CD4-positive, alpha-beta T cell treated with Interleukin-6 at 100 ng/mL for 8 hours (primary cell): ENCODE data around the gene PRL.

Experiments used
- DNase-seq: peaks from one replicate; pipeline ENCODE4 v3.0.0-alpha.2; 2020; ENCODE audit warnings: mixed read lengths, low spot score

The PRL gene

DNA sequence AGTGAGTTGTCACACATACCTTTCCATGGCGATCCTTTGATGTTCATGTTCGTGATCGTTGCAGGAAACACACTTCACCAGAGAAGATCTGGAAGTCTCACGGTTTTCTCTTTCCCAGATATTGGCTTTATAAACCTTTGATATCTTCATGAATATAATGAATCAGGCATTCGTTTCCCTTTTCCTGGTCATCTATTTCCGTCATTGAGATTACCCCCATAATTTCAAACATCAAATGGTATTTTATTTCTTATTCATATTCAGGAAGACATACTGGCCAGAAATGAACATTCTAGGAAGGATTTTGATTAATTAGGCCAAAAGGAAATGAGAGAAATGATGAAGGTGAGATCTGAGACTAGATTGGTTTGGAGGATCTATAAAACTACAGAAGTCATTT lies at the start of gene PRL:
PRL (minus strand) TSS at position 101 of the 400 bp plus-strand sequence; CDS start at position 47, 54 bp downstream.
- no peak for DNase-seq

DNA sequence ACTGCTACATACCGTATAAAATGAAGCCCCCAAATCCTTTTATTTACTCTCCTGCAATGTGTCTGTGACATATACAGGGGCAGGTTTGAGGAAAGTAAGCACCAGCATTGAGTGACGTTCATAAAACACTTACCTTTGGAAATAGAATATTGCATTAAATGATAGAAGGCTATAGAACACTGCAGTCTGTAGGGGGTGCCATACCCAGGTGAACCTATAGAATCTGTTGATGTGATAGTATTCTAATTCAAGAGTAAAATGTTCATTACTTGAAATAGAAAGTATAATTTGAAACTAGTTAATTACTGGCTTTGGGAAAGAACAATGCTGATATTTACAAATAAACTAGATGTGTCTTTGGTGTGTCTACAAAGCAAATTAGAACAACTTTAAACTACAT lies 47.0 kb upstream of the PRL start:
- DNase-seq, result no peak

DNA sequence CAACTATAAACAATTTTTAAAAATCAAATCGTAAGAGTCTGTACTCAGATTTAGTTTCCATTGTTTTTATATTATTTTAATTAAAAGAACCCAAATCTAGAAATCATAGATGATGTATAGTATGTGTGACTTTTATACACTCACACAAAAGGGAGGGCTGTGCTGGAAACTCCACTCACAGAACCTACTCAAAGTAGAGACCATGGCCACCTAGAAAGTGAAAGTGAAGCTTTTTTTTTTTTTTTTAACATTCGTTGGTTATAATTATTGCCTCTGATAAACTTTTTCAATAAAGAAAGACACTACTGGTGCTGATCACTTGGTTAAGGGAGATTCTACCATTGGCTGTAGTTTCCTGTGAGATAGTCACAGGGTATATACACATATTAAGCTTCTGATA lies 37.9 kb upstream of the PRL start:
- no peak for DNase-seq

DNA sequence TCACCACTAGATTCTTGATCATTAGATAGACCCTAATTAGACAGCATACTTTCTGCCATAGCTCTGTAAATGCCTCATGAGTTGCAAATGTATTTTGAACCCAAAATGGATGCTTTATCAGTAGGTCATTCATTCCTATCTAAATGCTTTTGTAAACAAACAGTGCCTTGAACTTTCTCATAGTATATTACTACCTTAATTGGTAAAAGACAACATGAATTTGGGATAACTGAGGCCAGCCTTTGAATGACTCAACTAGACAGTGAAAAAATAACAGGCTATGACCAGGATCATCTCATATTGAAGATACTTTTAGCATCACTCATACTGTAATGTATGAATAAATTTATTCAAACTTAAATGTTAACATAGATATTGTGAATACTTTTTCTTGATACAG lies 37.0 kb upstream of the PRL start:
- no peak for DNase-seq

DNA sequence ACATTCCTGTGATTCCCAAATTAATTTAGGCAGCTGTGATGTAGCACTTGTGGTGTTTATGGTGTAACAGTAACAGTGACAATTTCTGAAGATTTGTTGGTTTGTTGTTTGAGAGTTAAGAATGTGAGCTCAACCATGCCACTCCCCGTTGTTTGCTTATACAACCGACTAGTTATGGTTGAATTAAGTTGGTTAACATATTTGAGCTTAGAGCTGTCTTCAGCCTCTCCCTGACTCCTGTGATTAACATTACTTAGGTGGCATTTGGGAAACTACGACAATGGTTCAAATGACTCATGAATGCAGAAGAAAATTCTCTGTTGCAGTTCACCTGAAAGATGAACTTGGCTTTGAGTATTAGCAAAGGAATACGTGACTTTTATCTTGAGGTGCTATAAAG lies 35.9 kb upstream of the PRL start:
- no peak for DNase-seq

DNA sequence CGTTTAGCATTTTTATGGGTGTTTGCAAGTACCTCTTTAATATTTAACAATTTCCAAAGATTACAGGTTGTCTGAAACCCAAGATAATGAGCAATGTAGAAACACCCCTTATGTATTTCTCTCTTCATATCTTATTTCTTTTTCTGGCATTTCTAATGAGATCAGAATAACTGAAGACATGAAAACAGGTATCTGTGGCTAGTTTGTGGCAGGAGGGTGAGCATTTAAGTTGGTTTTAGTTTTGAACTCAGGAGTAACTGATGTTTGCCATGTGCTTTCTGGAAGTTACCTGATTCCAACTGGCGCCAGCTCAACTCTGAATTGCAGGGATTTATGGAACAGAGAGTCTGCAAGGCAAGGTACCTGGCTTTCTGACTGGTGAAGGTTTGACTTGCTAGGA lies 35.4 kb upstream of the PRL start:
- DNase-seq, result no peak

DNA sequence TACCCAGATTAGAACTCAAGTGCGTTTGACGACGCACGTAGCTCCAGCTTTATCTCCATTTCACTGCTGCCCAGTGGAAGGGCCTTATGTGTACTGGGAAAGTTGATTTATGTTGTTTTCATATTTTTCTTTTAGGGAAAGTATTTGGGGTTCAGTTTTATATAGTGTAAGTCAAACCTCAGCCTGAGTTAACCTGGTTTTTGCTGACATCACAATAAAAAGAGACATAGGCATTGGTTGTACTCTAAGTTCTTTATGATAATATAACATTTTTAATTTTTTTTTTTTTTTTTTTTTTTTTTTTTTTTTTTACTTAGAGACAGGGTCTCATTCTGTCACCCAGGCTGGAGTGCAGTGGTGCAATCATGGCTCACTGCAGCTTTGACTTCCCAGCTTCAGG lies 34.1 kb upstream of the PRL start:
- DNase-seq, result no peak

DNA sequence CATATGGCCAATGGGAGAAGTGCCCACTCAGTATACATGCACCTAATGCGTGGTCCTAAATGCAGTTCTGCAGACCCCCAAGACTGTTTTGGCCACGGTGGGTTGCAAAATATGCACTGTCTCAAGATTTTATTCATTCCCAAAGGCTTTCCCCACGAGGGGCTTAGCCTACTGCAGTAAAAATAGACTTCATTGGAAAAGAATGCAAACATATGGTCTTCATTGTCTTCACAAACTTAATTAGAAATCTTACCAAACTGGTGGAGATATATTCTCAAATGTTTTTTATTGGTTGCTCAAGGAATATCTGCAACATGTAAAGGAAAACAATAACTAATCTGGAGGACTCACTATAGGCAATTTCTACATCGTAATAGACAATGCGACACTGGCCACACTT lies 31.6 kb upstream of the PRL start:
- DNase-seq, result no peak

DNA sequence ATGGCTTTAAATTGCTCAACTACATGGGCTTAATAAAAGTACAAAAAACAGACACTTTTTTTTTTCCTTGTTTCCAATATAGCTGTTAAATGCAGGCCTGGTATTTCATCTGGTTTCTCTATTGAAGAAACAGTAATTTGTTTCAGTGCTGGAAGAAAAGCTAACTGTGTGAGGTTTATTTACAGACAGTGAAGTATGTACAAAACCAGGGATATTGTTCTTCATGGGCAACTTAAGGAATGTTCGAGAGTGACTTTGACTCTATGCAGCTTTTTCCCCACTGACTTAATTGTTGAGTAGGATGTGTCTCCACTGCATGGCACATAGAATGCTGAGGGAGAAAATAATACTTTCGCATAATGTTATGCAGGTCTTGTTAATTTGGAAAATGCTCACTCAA lies 31.0 kb upstream of the PRL start:
- no peak for DNase-seq

DNA sequence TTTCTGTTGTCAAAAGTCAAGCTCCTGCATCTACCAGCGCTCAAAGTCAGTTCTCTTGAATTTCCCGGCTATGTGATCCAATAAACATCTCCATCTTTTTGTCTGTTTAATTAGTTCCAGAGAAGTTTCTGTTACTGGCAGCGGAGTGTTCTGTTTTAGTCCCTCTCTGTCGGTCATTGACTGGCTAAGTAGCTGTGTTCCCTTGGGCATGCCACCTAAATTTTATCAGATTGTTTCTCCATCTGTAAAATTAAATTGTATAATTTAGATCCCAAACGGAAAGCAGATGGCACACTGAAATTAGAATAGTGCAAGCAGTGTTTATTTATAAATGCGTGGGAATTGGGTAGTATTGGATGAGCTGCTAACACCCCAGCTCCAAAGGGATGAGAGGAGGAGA lies 29.7 kb upstream of the PRL start:
- DNase-seq, result no peak

DNA sequence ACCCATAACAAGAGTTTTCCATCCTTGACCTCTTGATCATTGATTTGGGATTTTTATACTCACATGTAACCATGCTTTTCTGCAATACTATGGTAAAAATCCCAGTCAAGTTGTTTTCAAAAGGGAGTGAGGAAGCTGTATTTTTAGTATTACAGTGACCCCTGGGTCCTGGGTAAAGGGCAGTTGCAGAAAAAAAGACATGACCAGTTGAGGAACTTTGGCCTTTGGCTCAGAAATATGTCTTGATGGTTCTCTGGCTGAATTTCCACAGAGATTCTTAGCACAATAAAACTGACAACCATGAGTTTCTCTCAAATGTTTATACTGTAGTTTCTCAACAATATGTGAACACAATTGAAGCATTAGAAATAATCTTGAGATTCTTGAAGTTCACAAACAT lies 28.6 kb upstream of the PRL start:
- DNase-seq, result no peak

DNA sequence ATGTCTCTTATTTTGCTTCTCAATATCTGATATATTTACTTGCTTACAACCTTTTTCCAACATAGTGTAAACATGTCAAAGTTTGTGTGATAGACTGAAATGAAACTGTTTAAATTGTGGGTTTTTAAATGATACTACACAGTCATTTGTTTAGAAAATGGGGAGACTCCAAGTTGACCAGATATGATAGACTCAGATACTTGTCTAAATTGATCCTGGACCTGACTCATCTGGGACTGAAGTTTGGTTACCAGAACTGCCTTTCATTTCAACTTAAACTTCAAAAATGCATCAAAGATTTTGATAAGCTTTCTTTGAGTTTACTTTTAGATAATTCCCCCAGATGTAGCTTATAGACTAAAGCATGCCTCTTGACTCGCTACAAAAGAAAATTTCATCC lies 27.0 kb upstream of the PRL start:
- DNase-seq, result no peak

DNA sequence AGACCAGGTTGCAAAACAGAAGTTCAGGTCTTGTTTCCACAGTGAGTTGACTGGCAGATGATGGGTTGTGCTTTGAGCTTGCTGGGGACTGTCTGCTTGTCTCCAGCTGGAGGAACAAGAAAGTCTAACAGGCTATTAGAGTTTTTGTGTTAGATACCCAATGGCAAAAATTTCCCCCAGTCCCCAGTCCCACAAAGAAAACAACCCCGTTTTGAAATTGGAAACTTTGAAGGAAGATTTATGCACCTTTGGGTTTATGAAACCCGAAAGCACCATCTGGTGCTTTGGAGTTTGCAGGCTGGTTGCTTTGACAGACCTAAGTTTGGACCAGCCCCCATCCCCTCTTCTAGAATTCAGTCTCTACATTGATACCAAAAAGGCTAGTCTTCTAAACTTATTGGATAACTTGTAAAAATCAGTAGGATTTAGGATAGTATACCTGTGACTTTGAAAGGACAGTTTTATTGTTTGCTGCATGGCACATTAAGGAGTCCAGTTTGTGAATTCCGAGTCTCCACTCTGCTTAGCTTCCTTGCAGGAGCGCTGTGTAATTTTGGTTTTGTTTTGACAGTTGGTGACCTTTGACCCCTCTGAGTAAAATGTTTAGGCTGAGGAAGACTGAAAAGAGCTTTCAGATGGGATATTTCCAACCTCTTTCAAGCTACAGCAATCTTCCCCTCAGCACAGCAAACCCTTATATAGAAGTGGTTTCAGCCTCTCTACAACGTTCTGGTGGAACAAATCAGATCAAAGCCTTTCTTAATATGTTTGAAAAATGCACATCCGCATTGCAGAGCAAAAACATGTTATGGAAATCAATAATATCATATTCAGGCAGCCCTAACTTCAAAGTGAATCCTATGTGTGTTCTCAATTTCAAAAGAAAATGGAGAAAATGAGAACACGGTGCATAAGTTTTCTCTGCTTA lies 25.5 kb upstream of the PRL start:
- DNase-seq, result no peak

DNA sequence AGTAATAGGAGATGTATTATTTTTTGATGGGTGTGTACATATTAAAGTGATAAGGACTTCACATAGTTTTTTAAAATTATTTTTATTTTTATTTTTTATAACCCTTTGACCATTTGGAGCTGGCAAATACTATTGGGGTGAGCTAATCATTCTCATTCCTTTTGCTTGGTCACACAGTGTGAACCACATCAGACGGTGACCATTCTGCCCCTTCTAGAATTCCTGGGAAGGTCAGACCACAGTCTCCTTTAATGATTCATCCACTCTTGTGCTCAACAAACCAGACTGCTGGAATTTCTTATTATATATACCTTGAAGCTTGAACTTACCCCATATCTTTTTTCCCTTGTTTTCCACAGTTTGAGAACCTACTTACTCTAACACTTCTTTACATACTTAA lies 23.9 kb upstream of the PRL start:
- DNase-seq, result no peak

DNA sequence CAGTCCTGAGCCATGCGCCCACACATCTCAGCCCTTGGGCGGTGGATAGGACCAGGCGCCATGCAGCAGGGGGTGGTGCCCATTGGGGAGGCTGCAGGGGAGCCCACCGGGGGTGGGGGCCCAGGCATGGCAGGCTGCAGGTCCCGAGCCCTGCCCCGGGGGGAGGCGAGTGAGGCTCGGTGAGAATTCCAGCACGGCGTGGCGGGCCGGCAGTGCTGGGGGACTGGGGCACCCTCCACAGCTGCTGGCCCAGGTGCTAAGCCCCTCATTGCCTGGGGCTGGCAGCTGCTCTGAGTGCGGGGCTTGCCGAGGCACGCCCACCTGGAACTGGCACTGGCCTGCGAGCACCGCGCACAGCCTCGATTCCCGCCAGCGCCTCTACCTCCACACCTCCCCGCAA lies 21.6 kb upstream of the PRL start:
- no peak for DNase-seq

DNA sequence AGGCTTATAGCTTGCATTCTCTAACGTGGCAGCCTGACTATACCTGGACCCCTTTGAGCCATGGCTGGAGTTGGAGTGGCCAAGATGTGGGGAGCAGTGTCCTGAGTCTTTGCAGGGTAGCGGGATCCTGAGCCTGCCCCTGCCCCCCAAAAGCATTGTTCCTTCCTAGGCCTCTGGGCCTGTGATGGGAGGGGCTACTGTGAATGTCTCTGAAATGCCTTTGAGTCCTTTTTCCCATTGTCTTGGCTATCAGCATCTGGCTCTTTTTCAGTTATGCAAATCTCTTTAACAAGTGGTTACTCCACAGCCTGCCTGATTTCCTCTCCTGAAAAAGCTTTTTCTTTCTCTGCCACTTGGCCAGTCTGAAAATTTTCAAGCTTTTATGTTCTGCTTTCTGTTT lies 17.0 kb upstream of the PRL start:
- no peak for DNase-seq

DNA sequence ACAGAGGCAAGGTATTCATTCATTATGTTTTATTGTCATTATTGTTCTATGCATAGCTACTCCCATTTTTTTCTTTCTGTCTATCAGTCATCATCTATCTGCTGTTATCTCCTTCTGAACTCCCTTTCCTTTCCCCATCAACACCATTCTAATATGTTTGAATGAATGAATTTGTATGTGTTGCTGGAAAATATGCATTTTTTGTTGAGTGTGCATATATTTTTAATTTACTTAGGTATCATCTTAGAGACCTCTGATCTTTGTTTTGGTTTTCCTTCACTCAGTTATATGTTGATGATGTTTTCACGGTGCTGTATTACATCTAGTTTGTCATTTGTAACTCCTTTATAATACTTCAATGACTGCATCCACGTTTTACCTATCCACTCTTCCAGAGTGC lies 12.1 kb upstream of the PRL start:
- DNase-seq, result no peak

DNA sequence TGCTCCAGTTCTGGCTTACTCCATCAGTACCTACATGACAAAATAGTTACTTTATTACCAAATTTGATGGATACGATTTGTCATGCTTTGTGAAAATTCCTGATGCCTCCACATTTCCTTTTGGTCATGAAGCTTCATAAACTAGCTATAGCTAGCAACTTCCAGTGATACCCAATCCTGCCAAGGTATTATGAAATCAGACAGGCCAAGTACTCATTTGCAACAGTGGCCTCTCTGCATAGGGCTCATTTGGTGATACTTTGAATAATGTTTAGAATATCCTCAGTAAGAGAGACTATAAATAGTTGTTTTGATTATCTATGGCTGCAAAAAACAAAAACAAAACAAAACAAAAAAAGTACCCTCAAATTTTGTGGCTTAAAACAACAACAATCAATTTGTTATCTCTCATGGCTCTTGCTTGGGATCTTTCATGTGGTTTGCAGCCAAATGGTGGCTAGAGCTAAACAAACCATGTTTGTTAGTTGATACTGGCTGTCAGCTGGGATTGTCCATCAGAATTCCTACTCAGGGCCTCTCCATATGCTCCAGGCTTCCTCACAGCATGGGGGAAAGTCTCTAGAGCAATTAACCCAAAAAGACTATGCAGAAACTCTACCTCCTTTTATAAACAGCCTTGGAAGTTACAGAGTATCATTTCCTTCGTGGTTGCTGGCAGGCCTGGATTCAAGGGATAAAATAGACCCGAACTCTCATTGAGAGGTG lies 10.1 kb upstream of the PRL start:
- DNase-seq, result no peak

DNA sequence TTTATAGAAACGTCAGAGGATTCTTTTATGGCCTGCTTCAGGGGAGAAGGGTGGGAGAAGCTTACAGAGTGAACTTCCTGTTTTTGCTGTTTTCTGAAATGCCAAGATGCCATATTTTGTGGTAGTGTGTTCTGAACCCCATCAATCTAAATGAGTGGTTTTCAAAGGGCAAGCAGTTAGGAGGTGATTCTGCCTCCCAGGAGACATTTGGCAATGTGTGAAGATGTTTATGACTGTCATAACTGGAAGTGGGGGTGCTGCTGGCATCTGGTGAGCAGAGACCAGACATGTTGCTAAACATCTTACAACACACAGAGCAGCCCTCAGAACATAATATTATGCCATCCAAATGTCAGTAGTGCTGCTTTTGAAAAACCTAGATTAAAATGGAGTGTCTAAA lies 6.0 kb upstream of the PRL start:
- no peak for DNase-seq

DNA sequence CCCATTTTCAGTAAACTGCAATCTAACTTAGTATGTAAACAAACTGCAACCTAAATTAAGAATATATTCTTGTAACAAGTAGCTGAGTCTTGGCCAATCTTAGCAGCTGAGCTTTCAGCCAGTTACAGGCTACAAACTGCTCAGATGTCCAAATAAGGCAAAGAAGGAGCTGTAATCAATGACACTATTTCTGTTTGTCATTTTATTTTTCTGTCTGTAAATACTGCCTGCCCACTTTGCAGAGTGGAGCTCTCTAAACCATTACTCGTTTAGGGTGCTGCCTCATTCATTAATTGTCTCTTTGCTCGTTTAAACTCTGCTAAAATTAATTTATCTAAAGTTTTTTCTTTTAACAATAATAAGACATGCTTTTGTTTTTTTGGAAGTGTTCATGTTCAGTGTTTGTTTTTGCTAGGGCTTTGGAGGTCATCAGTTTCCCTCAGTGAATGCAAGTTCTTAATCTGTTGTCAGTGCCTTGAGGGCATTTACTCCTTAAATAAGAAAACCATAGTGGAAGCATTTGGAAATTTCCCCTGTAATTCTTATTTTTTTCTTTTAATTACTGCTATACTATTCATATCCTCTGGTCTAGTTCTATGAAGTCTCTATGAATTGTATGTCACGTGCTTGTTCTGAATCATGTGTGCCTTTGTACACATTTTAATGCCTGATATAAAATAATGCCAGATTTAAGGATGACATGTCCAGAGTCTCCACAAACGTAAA lies 3.6 kb upstream of the PRL start:
- DNase-seq, result no peak

DNA sequence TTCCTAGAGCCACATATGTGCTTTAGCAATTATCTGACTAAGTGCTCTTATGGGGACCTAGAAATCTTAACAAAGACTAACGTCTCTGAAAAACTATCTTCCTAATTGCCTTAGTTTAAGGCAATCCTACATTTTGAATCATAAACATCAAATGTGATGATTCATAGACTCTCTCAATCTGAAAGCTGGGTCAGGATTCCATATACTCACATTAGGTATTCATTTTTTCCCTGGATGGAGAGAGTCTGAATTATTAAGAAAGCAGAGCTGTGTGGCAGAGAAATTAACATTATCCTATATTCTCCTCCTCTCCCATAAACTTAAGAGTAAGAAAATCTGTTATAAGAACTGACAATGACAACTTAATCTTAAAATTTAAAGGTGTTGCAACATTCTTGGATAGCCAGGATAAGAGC lies 1.6 kb upstream of the PRL start:
- no peak for DNase-seq

DNA sequence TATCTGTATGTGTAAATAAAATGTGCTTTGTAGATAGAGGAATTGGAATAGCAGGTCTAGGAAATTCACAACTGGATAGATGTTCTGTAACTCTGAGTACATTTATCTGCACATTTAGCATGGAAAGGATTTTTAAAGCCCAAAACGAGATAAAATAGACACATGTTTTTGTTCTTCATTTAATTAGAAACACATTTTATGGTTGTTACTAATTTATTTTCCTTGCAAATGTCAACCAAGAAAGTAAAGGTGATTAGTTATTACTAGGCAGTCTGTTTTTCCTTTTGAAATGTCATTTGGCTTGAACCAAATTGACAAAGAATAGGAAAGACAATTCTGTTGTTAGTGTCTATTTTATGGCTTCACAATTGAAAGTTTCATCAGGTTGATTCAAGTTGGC lies 769 bp downstream of the PRL start:
- no peak for DNase-seq

DNA sequence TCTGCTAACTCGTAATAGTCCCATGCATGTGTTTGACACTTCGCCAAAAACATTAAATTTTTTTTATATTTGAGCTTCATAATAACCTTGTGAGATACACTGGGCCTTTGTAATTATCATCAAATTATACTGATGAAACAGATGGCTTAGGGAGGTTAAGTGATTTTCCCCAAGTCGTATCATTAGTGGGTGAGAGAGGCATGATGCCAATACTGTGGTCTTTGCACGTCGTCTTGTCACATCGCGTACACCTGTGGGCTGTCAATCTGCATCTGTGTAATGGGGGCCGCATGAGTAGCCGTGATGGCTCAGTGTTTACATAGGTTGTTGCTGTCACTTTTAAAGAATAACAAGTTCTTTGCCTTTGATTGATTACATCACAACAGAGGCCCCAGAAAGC lies 1.7 kb downstream of the PRL start:
- no peak for DNase-seq
